ENCODE measurements around the gene SPPL2B.

- no peak for TF ChIP-seq SMARCC2 (IDR thresholded peaks at IDR 0.05; ENCODE audit: low read depth)
- no peak for TF ChIP-seq ZFP36 (IDR thresholded peaks at IDR 0.05; ENCODE audit: low read depth, low read length, partially characterized antibody)
- TF ChIP-seq TRIM24 (IDR thresholded peaks at IDR 0.05) = no peak
- TF ChIP-seq NELFE (IDR thresholded peaks at IDR 0.05; ENCODE audit: insufficient read depth, insufficient read length) = no peak
- no peak for TF ChIP-seq ZBTB34 (CRISPR knock-in tag; IDR thresholded peaks at IDR 0.05)
These were observed 43.2 kb downstream of the SPPL2B start for GRCh38 chr19:2371656-2372055.

Data from K562 (cell line).